HG02840 (cell line): ENCODE measurements around the gene ENTHD1.
"Not testable (repeated sequence)": the region's sequence is repeated elsewhere in the genome, so short reads cannot be mapped to it uniquely, and the experiment has no call there.

Source experiments
- ATAC-seq: cut with Tn5 transposase; IDR thresholded peaks from one replicate; pipeline ENCODE4 v1.9.1; 2021; ENCODE audit warnings: mild to moderate bottlenecking, moderate library complexity, moderate number of reproducible peaks; ENCODE audit not compliant: unreplicated experiment, low FRiP score

Gene ENTHD1

GRCh38 chr22:39904024-39904423 is 10.5 kb upstream of the ENTHD1 start:
- ATAC-seq: not testable (repeated sequence)

DNA sequence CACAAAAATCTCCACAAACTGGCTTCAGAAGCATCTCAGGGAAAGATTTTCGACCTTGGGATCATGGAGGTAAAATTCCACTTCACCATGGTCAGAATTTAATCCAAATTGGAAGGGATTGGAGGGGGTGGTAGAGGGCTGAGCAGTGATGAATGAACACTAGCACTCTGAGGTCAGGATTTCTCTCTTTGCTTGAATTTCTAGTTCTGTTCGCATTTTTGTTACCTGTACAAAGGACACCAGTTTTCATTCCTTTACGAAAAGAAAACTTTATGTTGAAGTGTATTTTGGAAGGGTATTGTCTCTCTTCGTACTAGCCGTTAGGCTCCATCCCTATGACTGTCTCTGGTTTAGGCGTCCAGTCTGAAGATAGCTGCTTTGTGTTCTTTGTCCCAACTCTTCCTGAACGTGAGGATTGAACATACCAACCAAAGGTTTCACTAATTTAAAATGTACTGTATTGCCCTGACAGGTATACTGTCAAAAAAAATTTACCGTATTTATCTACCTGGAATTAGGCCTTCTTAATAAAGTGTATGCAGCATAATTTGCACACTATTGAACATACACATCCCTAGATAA is 8.1 kb upstream of the ENTHD1 start:
- no peak for ATAC-seq

- no peak for ATAC-seq
Measured at GRCh38 chr22:39900306-39901227, 7.0 kb upstream of the ENTHD1 start, which contains the start of gene GRAP2. TSS of gene GRAP2 (plus strand) at chr22:39901084. CDS start at chr22:39947107, 46,023 bp downstream.

DNA sequence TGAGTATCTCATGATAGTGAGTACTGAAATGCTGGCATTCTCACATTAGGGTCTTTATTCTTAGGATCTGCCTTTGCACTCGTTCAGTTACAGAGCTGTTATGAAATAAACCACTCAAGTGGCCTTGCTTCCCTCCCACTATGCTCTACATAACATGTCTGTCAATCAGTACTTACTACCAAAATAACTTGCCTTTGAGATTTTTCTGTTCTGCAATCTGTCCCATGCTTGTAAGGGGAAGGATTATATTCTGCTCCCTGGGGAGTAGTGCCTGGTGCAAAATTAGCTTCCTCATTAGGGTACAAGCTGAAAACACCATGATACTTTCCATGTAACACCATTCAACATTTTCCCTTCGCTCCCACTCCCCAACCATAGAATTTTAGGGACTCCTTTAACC is 5.4 kb upstream of the ENTHD1 start:
- no peak for ATAC-seq

DNA sequence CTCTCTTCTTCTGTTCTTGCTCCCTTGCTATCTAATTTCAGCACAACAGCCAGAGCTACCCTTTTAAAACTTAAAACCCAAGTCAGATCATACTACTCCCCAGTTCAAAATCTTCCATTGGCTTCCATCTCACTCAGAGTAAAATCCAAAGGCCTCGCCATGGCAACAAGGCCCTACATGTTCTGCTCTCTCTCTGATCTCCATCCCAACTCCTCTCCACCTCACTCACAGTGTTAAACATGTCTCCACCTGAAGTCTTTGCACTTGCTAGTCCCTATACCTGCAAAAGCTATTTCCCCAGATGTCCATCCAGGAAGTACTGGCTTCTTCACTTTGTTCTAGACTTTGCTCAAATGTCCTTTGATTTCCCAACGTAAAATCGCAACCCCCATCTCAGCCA is 4.3 kb upstream of the ENTHD1 start:
- no peak for ATAC-seq

- no peak for ATAC-seq
Measured at GRCh38 chr22:39896313-39896996, 2.9 kb upstream of the ENTHD1 start.

DNA sequence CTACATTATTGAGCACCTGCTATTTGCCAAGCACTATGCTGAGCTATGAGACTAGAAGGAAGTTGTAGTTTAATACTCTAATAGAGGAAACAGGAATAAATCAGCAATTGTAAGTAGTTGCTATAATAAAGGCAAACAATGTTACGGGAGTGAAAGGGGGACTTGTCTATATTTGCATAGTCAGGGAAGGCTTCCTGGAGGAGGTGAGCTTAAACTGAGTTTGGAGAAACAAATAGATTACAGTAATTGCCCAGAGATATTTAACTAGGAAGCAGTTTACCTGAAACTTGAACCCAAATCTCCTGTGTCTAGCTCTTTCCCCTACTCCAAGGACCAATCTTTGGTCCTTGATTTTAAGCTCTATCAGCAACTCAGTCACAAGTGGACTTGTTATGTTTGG is 2.1 kb upstream of the ENTHD1 start:
- ATAC-seq: no peak

DNA sequence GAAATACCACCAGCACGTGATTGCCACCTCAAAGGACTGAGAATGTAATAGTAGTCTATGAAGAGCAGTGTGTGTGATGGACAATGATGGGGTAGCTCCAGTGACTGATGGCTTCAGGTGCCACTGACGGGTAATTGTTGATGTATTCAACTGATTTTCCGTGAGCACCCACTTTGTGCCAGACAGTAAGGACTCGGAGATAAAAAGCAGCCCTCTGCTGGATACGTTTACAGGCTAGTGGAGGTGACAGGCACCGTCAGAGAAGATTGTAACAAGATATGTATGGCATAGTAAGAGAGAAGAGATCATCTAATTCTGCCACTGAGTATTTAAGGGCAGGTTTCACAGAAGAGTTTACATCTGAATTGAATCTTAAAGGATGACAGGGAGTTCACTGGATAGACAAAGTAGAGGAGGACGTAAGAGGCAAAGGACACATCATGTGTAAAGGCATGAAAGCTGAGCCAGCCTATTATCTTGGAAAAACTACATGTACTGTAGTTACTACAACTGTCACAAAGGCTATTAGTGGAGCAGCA is 1.1 kb upstream of the ENTHD1 start:
- ATAC-seq: no peak

DNA sequence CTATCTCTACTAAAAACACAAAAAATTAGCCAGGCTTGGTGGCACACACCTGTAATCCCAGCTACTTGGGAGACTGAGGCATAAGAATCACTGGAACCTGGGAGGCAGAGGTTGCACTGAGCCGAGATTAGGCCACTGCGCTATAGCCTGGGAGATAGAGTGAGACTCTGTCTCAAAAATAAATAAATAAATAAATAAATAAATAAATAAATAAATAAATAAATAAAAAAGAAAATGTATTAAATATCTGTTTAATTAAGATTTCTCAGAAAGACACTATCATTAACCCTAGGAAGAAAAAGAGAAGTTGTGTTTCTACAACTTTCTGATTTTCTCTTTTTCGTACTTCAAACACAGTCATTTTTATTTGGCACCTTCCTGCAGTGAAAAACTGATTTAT is 3.6 kb downstream of the ENTHD1 start:
- not testable (repeated sequence) for ATAC-seq

GRCh38 chr22:39883057-39883456 is 10.5 kb downstream of the ENTHD1 start:
- ATAC-seq: no peak

DNA sequence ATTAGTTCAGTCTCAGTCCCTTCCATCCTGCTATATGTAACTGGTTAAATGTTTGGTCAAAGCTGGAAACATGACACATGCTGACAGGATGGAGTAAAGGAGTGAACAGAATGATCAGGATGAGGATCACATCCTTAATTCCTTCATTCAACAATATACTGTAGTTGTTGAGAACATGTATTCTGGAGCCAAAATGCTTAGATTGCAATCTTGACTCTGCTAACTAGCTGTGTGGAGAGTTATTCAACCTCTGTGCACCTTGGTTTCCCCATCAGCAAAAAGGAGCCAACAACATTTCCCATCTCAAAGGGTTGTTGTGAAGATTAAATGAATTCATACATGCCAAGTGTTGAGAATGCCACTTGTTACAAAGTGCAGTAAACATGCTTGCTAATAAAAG is 12.8 kb downstream of the ENTHD1 start:
- no peak for ATAC-seq

DNA sequence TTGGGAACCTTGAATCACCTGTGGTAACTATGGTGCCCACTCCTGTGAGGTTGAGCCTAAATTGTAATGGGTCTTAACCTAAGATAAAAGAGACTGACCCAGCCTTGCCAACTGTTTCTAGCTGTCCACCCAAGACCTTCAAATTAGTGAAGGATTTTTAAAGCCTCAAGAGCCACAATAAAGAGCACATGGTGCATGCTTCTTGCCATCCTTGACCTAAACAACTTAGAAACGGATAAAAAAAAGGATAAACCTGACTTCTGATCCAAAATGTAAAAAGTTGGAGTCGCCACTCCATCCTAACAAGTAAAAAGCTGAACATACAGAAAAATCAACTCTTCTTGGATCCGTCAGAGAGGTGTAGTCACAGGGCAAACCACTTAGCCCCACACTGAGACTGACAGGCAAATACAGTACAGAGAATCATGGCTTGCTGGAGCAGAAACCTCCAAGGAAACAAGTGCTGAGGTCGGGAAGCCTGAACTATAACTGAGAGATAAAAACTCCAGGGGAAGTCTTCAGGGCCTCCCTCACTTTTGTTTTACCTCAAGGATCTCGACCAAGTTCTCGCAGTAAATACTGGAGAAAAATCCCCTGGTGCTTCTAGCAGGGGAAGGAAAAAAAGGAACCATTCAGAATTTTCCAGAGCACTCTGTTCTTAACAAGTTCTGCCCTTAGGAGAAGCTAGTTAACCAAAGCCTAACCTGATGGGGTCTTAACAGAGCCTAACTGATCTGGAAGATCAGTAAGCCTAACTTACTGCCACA is 16.3 kb downstream of the ENTHD1 start:
- no peak for ATAC-seq

DNA sequence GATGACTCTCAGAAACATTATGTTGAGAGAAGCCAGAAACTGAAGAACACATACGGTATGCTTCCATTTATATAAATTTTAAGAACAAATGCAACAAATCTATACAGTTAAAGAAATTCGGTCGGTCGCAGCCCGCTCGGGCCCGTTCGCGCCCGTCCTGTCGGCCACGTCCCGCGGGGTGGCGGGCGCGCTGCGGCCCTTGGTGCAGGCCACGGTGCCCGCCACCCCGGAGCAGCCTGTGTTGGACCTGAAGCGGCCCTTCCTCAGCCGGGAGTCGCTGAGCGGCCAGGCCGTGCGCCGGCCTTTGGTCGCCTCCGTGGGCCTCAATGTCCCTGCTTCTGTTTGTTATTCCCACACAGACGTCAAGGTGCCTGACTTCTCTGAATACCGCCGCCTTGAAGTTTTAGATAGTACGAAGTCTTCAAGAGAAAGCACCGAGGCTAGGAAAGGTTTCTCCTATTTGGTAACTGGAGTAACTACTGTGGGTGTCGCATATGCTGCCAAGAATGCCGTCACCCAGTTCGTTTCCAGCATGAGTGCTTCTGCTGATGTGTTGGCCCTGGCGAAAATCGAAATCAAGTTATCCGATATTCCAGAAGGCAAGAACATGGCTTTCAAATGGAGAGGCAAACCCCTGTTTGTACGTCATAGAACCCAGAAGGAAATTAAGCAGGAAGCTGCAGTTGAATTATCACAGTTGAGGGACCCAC is 18.2 kb downstream of the ENTHD1 start:
- not testable (repeated sequence) for ATAC-seq

DNA sequence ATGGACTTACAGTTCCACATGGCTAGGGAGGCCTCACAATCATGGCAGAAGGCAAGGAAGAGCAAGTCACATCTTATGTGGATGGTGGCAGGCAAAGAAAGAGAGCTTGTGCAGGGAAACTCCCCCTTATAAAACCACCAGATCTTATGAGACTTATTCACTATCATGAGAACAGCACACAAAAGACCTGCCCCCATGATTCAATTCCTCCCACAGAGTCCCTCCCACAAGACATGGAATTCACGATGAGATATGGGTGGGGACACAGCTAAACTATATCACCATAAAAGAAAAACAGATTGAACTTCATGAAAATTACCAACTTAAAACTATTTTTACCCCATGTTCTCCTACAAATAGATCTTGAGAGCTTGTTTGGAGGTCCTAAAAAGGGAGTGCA is 19.6 kb downstream of the ENTHD1 start:
- no peak for ATAC-seq

- no peak for ATAC-seq
Measured at GRCh38 chr22:39872548-39872947, 21.0 kb downstream of the ENTHD1 start.

GRCh38 chr22:39871008-39871798 is 22.4 kb downstream of the ENTHD1 start:
- no peak for ATAC-seq

DNA sequence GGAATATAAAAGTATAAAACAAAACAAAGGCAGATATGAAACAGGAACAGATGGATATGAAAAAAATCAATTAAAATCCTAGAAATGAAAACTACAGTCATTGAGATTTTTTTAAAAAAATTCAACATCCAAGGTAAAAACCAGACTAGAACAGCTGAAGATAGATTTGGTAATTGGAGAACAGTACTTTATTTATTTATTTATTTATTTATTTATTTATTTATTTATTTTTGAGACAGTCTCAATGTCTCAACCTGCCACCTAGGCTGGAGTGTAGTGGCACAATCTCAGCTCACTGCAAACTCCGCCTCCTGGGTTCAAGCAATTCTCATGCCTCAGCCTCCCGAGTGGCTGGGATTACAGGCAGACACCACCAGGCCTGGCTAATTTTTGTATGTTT is 23.8 kb downstream of the ENTHD1 start:
- ATAC-seq: not testable (repeated sequence)

- ATAC-seq: no peak
Measured at GRCh38 chr22:39868741-39869140, 24.8 kb downstream of the ENTHD1 start.
